Fibroblast of pulmonary artery (primary cell): ENCODE measurements around the gene POGZ.

Experiments
- DNase-seq: peaks from one replicate; pipeline ENCODE4 v3.0.0-alpha.2; 2010; ENCODE audit warnings: low read depth
- H3K4me3 ChIP-seq: replicated peaks from 2 replicates; pipeline ENCODE4 v1.5.1; 2011; ENCODE audit warnings: low read depth, mild to moderate bottlenecking, control low read depth, low read length, moderate library complexity
- CTCF ChIP-seq: IDR thresholded peaks from 2 replicates; pipeline ENCODE4 v1.5.1; 2011; ENCODE audit warnings: mild to moderate bottlenecking, control low read depth, low read length, inconsistent platforms; ENCODE audit errors: missing control alignments

The POGZ gene

GRCh38 chr1:151502035-151502700 lies 42.9 kb upstream of the POGZ start:
- no peak for TF ChIP-seq CTCF
- H3K4me3 ChIP-seq, result no peak overlapping the region
- no peak for DNase-seq

- DNase-seq, result no peak
- no peak overlapping the region for H3K4me3 ChIP-seq
- TF ChIP-seq CTCF, result peak; percentile 30
Measured at GRCh38 chr1:151501474-151501873, 42.2 kb upstream of the POGZ start.

- no peak for TF ChIP-seq CTCF
- no peak overlapping the region for H3K4me3 ChIP-seq
- DNase-seq, result no peak
Measured at GRCh38 chr1:151499930-151500329, 40.6 kb upstream of the POGZ start.

GRCh38 chr1:151499365-151499764 lies 40.1 kb upstream of the POGZ start:
- no peak for DNase-seq
- no peak for TF ChIP-seq CTCF
- no peak overlapping the region for H3K4me3 ChIP-seq

- no peak overlapping the region for H3K4me3 ChIP-seq
- no peak for TF ChIP-seq CTCF
- peak; percentile 14 for DNase-seq
Measured at GRCh38 chr1:151495316-151495715, 36.0 kb upstream of the POGZ start.

GRCh38 chr1:151494741-151495281 lies 35.5 kb upstream of the POGZ start:
- H3K4me3 ChIP-seq, result no peak overlapping the region
- no peak for TF ChIP-seq CTCF
- DNase-seq, result peak; percentile 67

GRCh38 chr1:151493042-151493441 lies 33.7 kb upstream of the POGZ start:
- no peak for TF ChIP-seq CTCF
- no peak overlapping the region for H3K4me3 ChIP-seq
- DNase-seq, result no peak
